ENCODE results near the gene RPS6KA5. TPM values are rescaled to one million over a fixed set of nuclear protein-coding genes. Genes with fewer than 3 reads are reported as not detected.
"Not testable (repeated sequence)": the region's sequence is repeated elsewhere in the genome, so short reads cannot be mapped to it uniquely, and the experiment has no call there.

Gene RPS6KA5
- total RNA-seq, 4 donors from 2014 or later = 5.8 to 18.4 (median 9.8) TPM

GRCh38 chr14:90827919-90828610 is 232.4 kb downstream of the RPS6KA5 start:
- Histone ChIP-seq H3K4me3 (peak overlapping the region; percentile 45 to 72 (median 57)), H3K9me3 (no peaks in the 10 kb centered on the region), H3K27me3 (no peaks in the 10 kb centered on the region), H3K4me1 (peaks cover 12 to 14% of the 10 kb centered on the region in 2 donors), H3K36me3 (no peaks in the 10 kb centered on the region), H3K27ac (peak overlapping the region; percentile 75 to 89 (median 83))
- DNase-seq = peak; percentile 90 to 94
- in situ Hi-C loops (cut with MboI; ENCODE audit: low sequenced_read_pairs in 4 of 4) (no loop called here), intact Hi-C loops (cut with DNase I; ENCODE audit: low total_unique reads) (loop anchor here (5.0 to 10.0 kb wide), 2 partner anchors 237 to 526 kb away; partner anchors contain the start of gene RPS6KA5)
- peak; percentile 98 to 99 for ATAC-seq
- no peak for TF ChIP-seq CTCF (IDR thresholded peaks at IDR 0.05 in 4 of 5, conservative IDR thresholded peaks at IDR 0.05 in 1 of 5)
- TF ChIP-seq POLR2A (IDR thresholded peaks at IDR 0.05) = peak; percentile 55 to 77

- not testable (repeated sequence) for H3K4me1 ChIP-seq, H3K27me3 ChIP-seq, H3K4me3 ChIP-seq, H3K9me3 ChIP-seq, H3K27ac ChIP-seq, DNase-seq, H3K36me3 ChIP-seq, ATAC-seq
- in situ Hi-C loops (cut with MboI; ENCODE audit: low sequenced_read_pairs in 4 of 4) (loop anchor here in 1 of 4 donors (25.0 kb wide), 1 partner anchor 836 kb away; no protein-coding TSS in a partner anchor), intact Hi-C loops (cut with DNase I; ENCODE audit: low total_unique reads) (loop anchor here (10.0 kb wide), 1 partner anchor 241 kb away; the partner anchor contains the start of gene RPS6KA5)
Observed at GRCh38 chr14:90823542-90823941, 236.9 kb downstream of the RPS6KA5 start.

- DNase-seq = no peak
- Histone ChIP-seq H3K27me3 (no peaks in the 10 kb centered on the region), H3K4me3 (no peak overlapping the region), H3K4me1 (peaks cover 0 to 4% of the 10 kb centered on the region in 2 donors), H3K9me3 (no peaks in the 10 kb centered on the region), H3K27ac (no peak overlapping the region), H3K36me3 (no peaks in the 10 kb centered on the region)
- ATAC-seq = no peak
- no peak for TF ChIP-seq POLR2A (IDR thresholded peaks at IDR 0.05)
- TF ChIP-seq CTCF (IDR thresholded peaks at IDR 0.05 in 4 of 5, conservative IDR thresholded peaks at IDR 0.05 in 1 of 5) = no peak
- in situ Hi-C loops (cut with MboI; ENCODE audit: low sequenced_read_pairs in 4 of 4) = loop anchor here in 1 of 4 donors (25.0 kb wide), 1 partner anchor 834 kb away; no protein-coding TSS in a partner anchor
- intact Hi-C loops (cut with DNase I; ENCODE audit: low total_unique reads) = loop anchor here (10.0 kb wide), 1 partner anchor 244 kb away; the partner anchor contains the start of gene RPS6KA5
Observed at GRCh38 chr14:90820958-90821357, 239.5 kb downstream of the RPS6KA5 start.

- intact Hi-C loops (cut with DNase I; ENCODE audit: low total_unique reads) = loop anchor here (5.0 to 10.0 kb wide), 3 partner anchors 63 to 438 kb away; partner anchors contain the start of gene RPS6KA5
- ATAC-seq (no peak), DNase-seq (no peak)
- no peaks in the 10 kb centered on the region for H3K9me3 ChIP-seq
- no peak overlapping the region for H3K4me3 ChIP-seq
- TF ChIP-seq POLR2A (IDR thresholded peaks at IDR 0.05) = no peak
- no peak for TF ChIP-seq CTCF (IDR thresholded peaks at IDR 0.05 in 4 of 5, conservative IDR thresholded peaks at IDR 0.05 in 1 of 5)
- in situ Hi-C loops (cut with MboI; ENCODE audit: low sequenced_read_pairs in 4 of 4) = loop anchor here in 1 of 4 donors (25.0 kb wide), 1 partner anchor 833 kb away; no protein-coding TSS in a partner anchor
- no peaks in the 10 kb centered on the region for H3K27me3 ChIP-seq
- no peaks in the 10 kb centered on the region for H3K36me3 ChIP-seq
- peaks cover 7 to 11% of the 10 kb centered on the region in 2 donors for H3K4me1 ChIP-seq
- no peak overlapping the region for H3K27ac ChIP-seq
Observed at GRCh38 chr14:90819734-90820393, 240.6 kb downstream of the RPS6KA5 start.

GRCh38 chr14:90818715-90819114 is 241.7 kb downstream of the RPS6KA5 start:
- no peaks in the 10 kb centered on the region for H3K9me3 ChIP-seq
- H3K27ac ChIP-seq = no peak overlapping the region
- DNase-seq (no peak), ATAC-seq (no peak)
- H3K36me3 ChIP-seq = no peaks in the 10 kb centered on the region
- H3K4me3 ChIP-seq = no peak overlapping the region
- intact Hi-C loops (cut with DNase I; ENCODE audit: low total_unique reads) (loop anchor here (5.0 kb wide), 2 partner anchors 61 to 436 kb away; no protein-coding TSS in a partner anchor), in situ Hi-C loops (cut with MboI; ENCODE audit: low sequenced_read_pairs in 4 of 4) (loop anchor here in 1 of 4 donors (25.0 kb wide), 1 partner anchor 831 kb away; no protein-coding TSS in a partner anchor)
- no peaks in the 10 kb centered on the region for H3K27me3 ChIP-seq
- TF ChIP-seq POLR2A (IDR thresholded peaks at IDR 0.05) = no peak
- no peak for TF ChIP-seq CTCF (IDR thresholded peaks at IDR 0.05 in 4 of 5, conservative IDR thresholded peaks at IDR 0.05 in 1 of 5)
- peaks cover 17% of the 10 kb centered on the region in 2 donors for H3K4me1 ChIP-seq

Measured in gastrocnemius medialis (tissue), 4 donors.